ENCODE results near the gene RBM4B. TPM values are rescaled to one million over a fixed set of nuclear protein-coding genes. Genes with fewer than 3 reads are reported as not detected.
A peak's percentile ranks its signal among the peaks of the same experiment; 100 is the strongest.

Gene RBM4B
- total RNA-seq, 2 donors from 2014 or later: 15.2 to 19.8 TPM

DNA sequence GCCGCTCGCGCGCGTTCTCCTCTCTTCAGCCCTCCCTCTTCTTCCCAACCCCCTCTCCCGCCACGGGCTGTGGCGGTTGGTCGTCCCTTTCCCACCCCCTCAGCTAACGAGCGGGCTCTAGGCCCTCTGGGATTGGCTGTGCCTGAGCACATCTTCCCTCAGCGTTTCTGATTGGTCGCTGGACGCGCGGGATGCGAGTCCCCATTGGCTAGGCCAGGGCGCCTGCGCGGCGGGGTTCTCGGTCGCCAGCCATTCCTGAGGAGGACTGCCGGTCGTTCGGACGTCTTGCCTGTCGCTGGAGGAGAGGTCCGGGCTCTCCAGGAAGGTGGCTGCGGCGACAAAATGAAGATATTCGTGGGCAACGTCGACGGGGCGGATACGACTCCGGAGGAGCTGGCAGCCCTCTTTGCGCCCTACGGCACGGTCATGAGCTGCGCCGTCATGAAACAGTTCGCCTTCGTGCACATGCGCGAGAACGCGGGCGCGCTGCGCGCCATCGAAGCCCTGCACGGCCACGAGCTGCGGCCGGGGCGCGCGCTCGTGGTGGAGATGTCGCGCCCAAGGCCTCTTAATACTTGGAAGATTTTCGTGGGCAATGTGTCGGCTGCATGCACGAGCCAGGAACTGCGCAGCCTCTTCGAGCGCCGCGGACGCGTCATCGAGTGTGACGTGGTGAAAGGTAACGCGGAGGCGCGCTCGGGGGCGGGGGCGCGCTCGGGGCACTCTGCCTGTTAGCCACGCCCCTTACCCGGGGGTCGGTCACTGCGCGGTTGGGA is 61.1 kb downstream of the RBM4B start, which contains the start of gene RBM14:
TSS of gene RBM14 (plus strand) at position 252 of the 776 bp plus-strand sequence. CDS start at position 343, 91 bp downstream.
- H3K27ac Mint-ChIP-seq: peak within 1 kb of the TSS; percentile 94 to 99
- DNase-seq (ENCODE audit: low spot score in 2 of 2) (peak; percentile 97 to 99), ATAC-seq (peak; percentile 94 to 95)
- H3K36me3 Mint-ChIP-seq: peaks cover 37 to 51% of the 10 kb centered on the region in 2 donors
- H3K9me3 Mint-ChIP-seq: no peaks in the 10 kb centered on the region

Other genes starting within 250 kb of the RBM4B start
- gene MRPL11, start 239.0 kb downstream of the RBM4B start, total RNA-seq: 100 to 1,000 TPM in 1 of 2 donors, 10 to 100 TPM in 1; 81.9 to 131 TPM
- gene PELI3, start 211.0 kb downstream of the RBM4B start, total RNA-seq: 1 to 10 TPM; 4.2 to 8.5 TPM
- gene DPP3, start 197.5 kb downstream of the RBM4B start, total RNA-seq: 10 to 100 TPM; 60.4 to 96.4 TPM
- gene BBS1, start 167.3 kb downstream of the RBM4B start, total RNA-seq: 10 to 100 TPM in 1 of 2 donors, 1 to 10 TPM in 1; 9.1 to 17.5 TPM
- 10 to 100 TPM; 14.0 to 15.4 TPM for gene ZDHHC24, start 131.8 kb downstream of the RBM4B start, total RNA-seq
- gene ACTN3, start 131.0 kb downstream of the RBM4B start, total RNA-seq: under 1 TPM; 0.31 to 0.57 TPM
- gene CTSF, start 109.3 kb downstream of the RBM4B start, total RNA-seq: 10 to 100 TPM in 1 of 2 donors, 1 to 10 TPM in 1; 2.5 to 10.6 TPM
- under 1 TPM; 0.19 to 0.50 TPM for gene CCDC87, start 84.8 kb downstream of the RBM4B start, total RNA-seq
- gene CCS, start 84.7 kb downstream of the RBM4B start, total RNA-seq: 10 to 100 TPM; 23.2 to 33.0 TPM
- gene RBM14, start 61.3 kb downstream of the RBM4B start, total RNA-seq: 100 to 1,000 TPM; 147 to 182 TPM
- 100 to 1,000 TPM in 1 of 2 donors, 10 to 100 TPM in 1; 87.0 to 132 TPM for gene RBM4, start 39.2 kb downstream of the RBM4B start, total RNA-seq
- gene SPTBN2, start 51.3 kb upstream of the RBM4B start, total RNA-seq: 1 to 10 TPM; 1.4 to 1.8 TPM
- gene RCE1, start 165.6 kb upstream of the RBM4B start, total RNA-seq: 10 to 100 TPM; 22.2 to 38.0 TPM
- 10 to 100 TPM; 23.9 TPM for gene LRFN4, start 179.2 kb upstream of the RBM4B start, total RNA-seq

All from activated naive CD4-positive, alpha-beta T cell treated with anti-CD3 and anti-CD28 coated beads, Interleukin-2, amount 50 U/mL, for 72 hours (primary cell).